T-helper 2 cell (primary cell): ENCODE measurements around the gene HOXC11.

Experiments
- DNase-seq, 5 experiments: peaks; one replicate each; pipeline versions ENCODE4 v3.0.0 to v3.0.0-alpha.2; 2012 to 2022

Gene HOXC11

DNA sequence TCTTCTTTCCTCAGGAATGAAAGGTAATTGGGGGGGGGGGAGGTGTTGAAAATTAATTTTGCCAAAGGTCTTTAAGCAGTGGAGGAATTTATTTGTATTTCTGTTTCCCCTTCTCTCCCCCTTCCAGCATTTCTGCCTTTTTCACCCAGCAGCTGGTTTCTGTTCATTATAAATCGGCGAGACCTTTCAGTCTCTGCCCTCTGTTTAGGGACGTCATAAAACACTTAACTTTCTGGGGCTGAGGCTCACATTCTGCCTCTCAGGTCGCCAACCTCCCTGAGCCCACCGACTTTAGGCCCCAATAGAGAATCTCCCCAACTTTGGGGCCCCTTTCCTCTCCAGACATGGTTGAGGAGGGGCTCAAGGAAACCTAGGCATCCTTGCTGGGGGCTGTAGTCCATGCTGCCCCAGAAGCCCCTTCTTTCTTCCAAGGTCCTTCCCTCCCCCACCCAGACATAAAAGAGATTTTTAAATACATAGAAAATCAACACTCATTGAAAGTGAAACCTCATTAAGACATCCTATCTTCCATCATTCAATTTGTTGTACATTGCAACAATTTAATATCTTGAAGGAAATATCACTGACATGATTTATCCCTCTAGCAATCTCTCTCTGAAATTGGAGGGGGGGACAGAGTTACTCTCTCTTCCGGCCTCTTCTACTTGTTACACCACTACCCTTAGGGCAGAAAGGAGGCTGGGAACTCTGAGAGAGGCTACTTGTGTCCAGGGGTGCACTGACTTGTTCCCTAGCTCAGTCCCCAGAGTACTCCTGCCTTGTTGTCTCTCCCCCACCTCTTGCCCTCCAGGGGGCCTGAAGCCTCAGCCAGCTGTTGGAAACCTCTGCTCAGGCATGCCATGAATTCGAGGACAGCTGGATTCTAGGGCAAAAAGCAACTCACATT is 52.8 kb downstream of the HOXC11 start:
- DNase-seq = no peak

DNA sequence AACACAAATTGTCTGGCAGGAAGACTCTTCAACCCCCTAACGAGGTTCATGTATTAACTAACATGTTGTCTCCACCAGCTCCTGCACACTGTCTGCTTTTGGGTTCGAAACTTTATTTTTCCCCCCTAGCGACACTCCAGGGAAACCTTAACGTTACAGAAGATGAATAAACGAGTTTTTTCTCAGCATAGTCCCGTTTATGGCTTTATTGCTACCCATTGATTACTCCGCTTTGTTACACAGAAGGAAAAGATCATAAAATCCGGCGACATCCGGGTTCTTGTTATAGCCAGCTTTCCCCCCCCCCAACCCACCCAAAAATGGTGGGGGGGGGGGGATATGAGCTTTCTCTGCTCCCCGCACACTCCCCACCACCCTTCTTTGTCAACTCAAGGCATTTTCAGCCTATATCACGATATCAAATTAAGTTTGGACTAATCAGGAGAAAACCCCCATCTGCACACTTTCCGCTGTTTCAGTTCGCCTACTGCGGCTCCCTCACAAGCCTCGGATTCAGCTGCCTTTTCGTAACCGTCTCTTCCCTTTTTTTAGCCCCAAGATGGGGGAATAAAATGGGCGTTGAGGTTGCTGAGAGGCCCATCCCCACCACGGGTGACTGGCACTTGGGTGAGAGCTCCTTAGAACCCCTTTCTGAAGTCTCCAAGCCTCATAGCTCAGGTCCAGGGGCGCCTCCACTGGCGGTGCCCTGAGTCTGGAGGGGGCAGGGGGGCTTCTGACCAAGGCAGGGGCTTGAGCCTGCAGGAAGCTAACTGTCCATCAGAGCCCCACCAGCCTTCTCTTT is 53.9 kb downstream of the HOXC11 start:
- DNase-seq = no peak
